Measurements from ENCODE around the gene PABPN1L.

The PABPN1L gene

GRCh38 chr16:88839745-88840599 is 26.5 kb downstream of the PABPN1L start:
- no peak overlapping the region for H3K27ac Mint-ChIP-seq
- H3K4me1 Mint-ChIP-seq = no peaks in the 10 kb centered on the region
- H3K27me3 Mint-ChIP-seq = no peaks in the 10 kb centered on the region
- H3K9me3 Mint-ChIP-seq = no peaks in the 10 kb centered on the region
- H3K4me3 Mint-ChIP-seq = no peak overlapping the region
- H3K36me3 Mint-ChIP-seq = peaks cover 2% of the 10 kb centered on the region

DNA sequence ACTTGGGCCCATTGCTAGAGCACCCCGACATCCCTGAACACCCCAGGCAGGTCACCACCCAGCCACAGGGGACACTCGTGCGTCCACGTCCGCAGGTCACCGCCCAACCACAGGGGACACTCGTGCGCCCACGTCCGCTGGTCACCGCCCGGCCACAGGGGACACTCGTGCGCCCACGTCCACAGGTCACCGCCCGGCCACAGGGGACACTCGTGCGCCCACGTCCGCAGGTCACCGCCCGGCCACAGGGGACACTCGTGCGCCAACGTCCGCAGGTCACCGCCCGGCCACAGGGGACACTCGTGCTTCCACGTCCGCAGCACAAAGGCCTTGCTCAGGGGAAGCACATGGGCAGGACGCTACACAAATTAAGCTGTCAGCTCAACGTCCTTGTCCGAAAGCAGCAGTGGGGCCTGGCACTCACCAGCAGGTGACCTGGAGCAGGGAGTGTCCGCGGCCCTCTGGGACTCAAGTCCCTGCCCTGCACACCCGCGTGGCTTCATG is 27.4 kb downstream of the PABPN1L start:
- Mint-ChIP-seq H3K27ac (no peak overlapping the region), H3K4me1 (no peaks in the 10 kb centered on the region), H3K36me3 (peaks cover 2% of the 10 kb centered on the region), H3K27me3 (no peaks in the 10 kb centered on the region), H3K9me3 (no peaks in the 10 kb centered on the region), H3K4me3 (no peak overlapping the region)

DNA sequence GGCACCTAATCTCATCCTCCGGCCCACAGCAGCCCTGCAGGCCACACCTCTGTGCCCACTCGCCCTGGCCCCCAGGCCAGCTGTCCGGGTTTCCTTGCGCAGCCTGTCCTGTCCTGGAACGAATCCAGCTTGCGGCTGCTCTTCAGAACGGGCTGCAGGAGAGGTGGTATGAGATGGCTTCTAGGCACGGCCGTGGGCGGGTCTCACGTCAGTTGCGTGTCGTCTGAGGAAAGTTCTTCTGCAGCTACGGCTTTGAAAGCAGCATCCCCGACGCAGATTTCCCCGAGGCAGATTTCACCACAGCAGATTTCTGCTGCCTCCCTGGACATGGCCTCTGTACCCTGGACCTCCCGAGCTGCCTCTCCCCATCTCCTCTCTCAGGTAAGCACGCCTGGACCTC is 27.9 kb downstream of the PABPN1L start:
- no peak overlapping the region for H3K4me3 Mint-ChIP-seq
- H3K27ac Mint-ChIP-seq = no peak overlapping the region
- no peaks in the 10 kb centered on the region for H3K27me3 Mint-ChIP-seq
- no peaks in the 10 kb centered on the region for H3K4me1 Mint-ChIP-seq
- peaks cover 2% of the 10 kb centered on the region for H3K36me3 Mint-ChIP-seq
- H3K9me3 Mint-ChIP-seq = no peaks in the 10 kb centered on the region

GRCh38 chr16:88837806-88838205 is 28.7 kb downstream of the PABPN1L start:
- Mint-ChIP-seq H3K4me1 (no peaks in the 10 kb centered on the region), H3K27ac (no peak overlapping the region), H3K27me3 (no peaks in the 10 kb centered on the region), H3K36me3 (peaks cover 2% of the 10 kb centered on the region), H3K9me3 (no peaks in the 10 kb centered on the region), H3K4me3 (no peak overlapping the region)

GRCh38 chr16:88836791-88837190 is 29.7 kb downstream of the PABPN1L start:
- peaks cover 2% of the 10 kb centered on the region for H3K36me3 Mint-ChIP-seq
- H3K4me3 Mint-ChIP-seq = no peak overlapping the region
- H3K27ac Mint-ChIP-seq = no peak overlapping the region
- H3K4me1 Mint-ChIP-seq = no peaks in the 10 kb centered on the region
- no peaks in the 10 kb centered on the region for H3K9me3 Mint-ChIP-seq
- no peaks in the 10 kb centered on the region for H3K27me3 Mint-ChIP-seq

GRCh38 chr16:88835818-88836217 is 30.6 kb downstream of the PABPN1L start:
- Mint-ChIP-seq H3K4me3 (no peak overlapping the region), H3K36me3 (peaks cover 2% of the 10 kb centered on the region), H3K4me1 (no peaks in the 10 kb centered on the region), H3K9me3 (no peaks in the 10 kb centered on the region), H3K27me3 (no peaks in the 10 kb centered on the region), H3K27ac (no peak overlapping the region)

DNA sequence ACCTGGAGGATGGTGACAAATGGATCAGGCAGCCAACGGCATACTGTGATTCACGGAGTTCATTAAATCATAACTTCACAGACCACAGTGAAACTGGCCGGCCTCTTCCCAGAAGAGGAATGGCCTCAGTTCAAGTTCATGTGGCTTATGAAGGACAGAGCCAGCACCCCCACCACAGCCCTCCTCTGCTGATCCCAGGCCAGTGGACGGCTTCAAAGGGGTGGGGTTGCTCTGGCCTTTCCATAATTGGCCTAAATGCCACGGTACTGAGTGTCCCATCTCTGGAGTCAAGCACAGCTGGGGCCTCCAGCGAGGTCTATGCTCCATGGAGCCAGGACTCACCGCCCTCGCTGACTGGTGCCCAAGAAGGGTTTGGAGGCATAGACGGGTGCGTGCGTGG is 31.1 kb downstream of the PABPN1L start:
- Mint-ChIP-seq H3K4me3 (no peak overlapping the region), H3K9me3 (no peaks in the 10 kb centered on the region), H3K36me3 (peaks cover 2% of the 10 kb centered on the region), H3K4me1 (no peaks in the 10 kb centered on the region), H3K27ac (no peak overlapping the region), H3K27me3 (no peaks in the 10 kb centered on the region)

DNA sequence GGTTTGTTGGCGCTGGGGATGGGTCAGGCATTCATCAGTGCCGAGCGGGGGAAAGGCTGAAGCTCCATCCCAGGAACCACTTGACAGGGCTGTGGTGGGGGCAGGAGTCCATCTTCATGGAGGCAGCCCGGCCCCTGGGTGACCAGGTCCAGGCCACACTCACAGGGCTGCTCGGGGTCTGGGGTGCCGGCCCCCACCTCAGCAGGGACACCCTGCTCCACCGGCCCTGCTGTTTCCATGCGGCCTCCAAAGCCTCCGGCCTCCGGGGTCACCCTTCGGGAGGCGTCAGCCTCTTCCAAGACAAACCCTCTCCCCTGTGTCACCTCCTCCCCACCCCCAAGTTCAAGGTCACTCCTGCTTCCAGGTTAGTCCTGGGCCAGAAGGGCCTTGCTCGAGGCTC is 31.8 kb downstream of the PABPN1L start:
- no peaks in the 10 kb centered on the region for H3K4me1 Mint-ChIP-seq
- H3K36me3 Mint-ChIP-seq = no peaks in the 10 kb centered on the region
- H3K4me3 Mint-ChIP-seq = no peak overlapping the region
- no peaks in the 10 kb centered on the region for H3K9me3 Mint-ChIP-seq
- H3K27ac Mint-ChIP-seq = no peak overlapping the region
- H3K27me3 Mint-ChIP-seq = no peaks in the 10 kb centered on the region

GRCh38 chr16:88833086-88833485 is 33.4 kb downstream of the PABPN1L start:
- Mint-ChIP-seq H3K27me3 (no peaks in the 10 kb centered on the region), H3K9me3 (no peaks in the 10 kb centered on the region), H3K27ac (no peak overlapping the region), H3K4me3 (no peak overlapping the region), H3K36me3 (no peaks in the 10 kb centered on the region), H3K4me1 (no peaks in the 10 kb centered on the region)

DNA sequence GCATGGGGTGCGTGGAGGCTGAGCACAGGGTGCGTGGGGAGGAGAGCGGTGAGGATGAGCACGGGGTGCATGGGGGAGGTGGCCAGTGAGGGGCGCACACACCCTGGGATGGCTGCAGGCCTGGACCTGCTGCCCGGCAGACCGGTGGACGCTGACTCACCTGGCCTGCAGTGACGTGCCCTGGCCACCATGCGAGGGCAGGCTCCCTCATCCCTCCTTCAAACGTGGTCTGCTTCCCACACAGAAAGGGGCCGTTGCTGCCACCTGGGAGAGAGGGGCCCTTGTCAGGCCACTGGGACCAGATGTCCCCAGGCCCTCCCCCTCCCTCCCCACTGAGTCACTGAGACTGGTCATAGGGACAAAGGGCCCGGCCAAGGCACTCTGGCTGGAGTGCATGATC is 34.6 kb downstream of the PABPN1L start:
- Mint-ChIP-seq H3K4me1 (no peaks in the 10 kb centered on the region), H3K9me3 (no peaks in the 10 kb centered on the region), H3K27ac (no peak overlapping the region), H3K27me3 (no peaks in the 10 kb centered on the region), H3K36me3 (no peaks in the 10 kb centered on the region), H3K4me3 (no peak overlapping the region)

GRCh38 chr16:88830783-88831182 is 35.7 kb downstream of the PABPN1L start:
- Mint-ChIP-seq H3K4me1 (no peaks in the 10 kb centered on the region), H3K4me3 (no peak overlapping the region), H3K9me3 (no peaks in the 10 kb centered on the region), H3K27ac (no peak overlapping the region), H3K36me3 (no peaks in the 10 kb centered on the region), H3K27me3 (no peaks in the 10 kb centered on the region)

- H3K27ac Mint-ChIP-seq = no peak overlapping the region
- no peak overlapping the region for H3K4me3 Mint-ChIP-seq
- no peaks in the 10 kb centered on the region for H3K36me3 Mint-ChIP-seq
- no peaks in the 10 kb centered on the region for H3K27me3 Mint-ChIP-seq
- H3K9me3 Mint-ChIP-seq = no peaks in the 10 kb centered on the region
- no peaks in the 10 kb centered on the region for H3K4me1 Mint-ChIP-seq
Measured at GRCh38 chr16:88830258-88830657, 36.2 kb downstream of the PABPN1L start.

DNA sequence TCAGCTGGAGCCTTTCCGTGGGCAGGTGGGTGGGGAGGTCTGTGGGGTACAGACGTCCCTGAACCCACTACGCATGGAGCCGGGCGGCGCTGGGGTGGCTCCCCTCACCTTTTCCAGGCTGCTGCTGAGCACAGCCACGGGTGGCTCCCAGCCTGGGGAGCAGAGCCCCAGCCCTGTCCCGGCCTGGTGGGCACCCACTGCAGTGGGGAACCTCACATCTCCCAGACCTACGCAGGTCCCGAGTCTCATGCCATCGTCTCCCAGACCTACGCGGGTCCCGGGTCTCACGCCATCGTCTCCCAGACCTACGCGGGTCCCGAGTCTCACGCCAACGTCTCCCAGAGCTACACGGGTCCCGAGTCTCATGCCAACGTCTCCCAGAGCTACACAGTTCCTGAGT is 37.7 kb downstream of the PABPN1L start:
- Mint-ChIP-seq H3K4me3 (no peak overlapping the region), H3K27me3 (no peaks in the 10 kb centered on the region), H3K27ac (no peak overlapping the region)

DNA sequence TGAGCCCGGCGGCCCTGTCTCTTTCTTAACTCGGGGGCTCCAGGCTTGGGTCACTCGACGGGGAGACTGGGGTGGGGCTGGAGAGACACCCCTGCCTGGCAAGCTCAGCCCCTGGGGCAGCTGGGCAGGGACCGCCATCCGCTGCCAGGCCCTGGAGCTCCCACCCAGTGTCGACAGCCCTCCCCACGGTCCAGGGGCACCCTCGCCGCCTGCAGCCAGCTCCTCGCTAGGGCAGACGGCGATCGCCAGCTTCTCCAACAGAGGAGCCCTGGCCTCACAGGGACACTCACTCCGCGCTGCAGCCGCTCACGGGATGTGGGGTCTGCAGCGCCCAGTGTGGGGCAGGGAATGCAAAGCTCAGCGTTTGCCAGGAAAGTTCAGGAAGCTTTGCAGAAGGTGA is 38.7 kb downstream of the PABPN1L start:
- Mint-ChIP-seq H3K27ac (no peak overlapping the region), H3K9me3 (no peaks in the 10 kb centered on the region), H3K4me3 (no peak overlapping the region), H3K36me3 (no peaks in the 10 kb centered on the region), H3K27me3 (no peaks in the 10 kb centered on the region), H3K4me1 (no peaks in the 10 kb centered on the region)

More for the DNA sequence above, 37.7 kb downstream of the PABPN1L start:
- H3K36me3 Mint-ChIP-seq = no peaks in the 10 kb centered on the region
- no peaks in the 10 kb centered on the region for H3K9me3 Mint-ChIP-seq
- H3K4me1 Mint-ChIP-seq = no peaks in the 10 kb centered on the region

- H3K4me1 Mint-ChIP-seq = no peaks in the 10 kb centered on the region
- H3K27ac Mint-ChIP-seq = no peak overlapping the region
- H3K27me3 Mint-ChIP-seq = no peaks in the 10 kb centered on the region
- no peaks in the 10 kb centered on the region for H3K9me3 Mint-ChIP-seq
- H3K36me3 Mint-ChIP-seq = no peaks in the 10 kb centered on the region
- no peak overlapping the region for H3K4me3 Mint-ChIP-seq
Measured at GRCh38 chr16:88826070-88826840, 40.2 kb downstream of the PABPN1L start.

- Mint-ChIP-seq H3K4me3 (no peak overlapping the region), H3K27ac (no peak overlapping the region), H3K27me3 (no peaks in the 10 kb centered on the region), H3K36me3 (no peaks in the 10 kb centered on the region), H3K4me1 (no peaks in the 10 kb centered on the region), H3K9me3 (no peaks in the 10 kb centered on the region)
Measured at GRCh38 chr16:88825146-88825545, 41.3 kb downstream of the PABPN1L start.

Data from activated naive CD4-positive, alpha-beta T cell treated with anti-CD3 and anti-CD28 coated beads, Interleukin-2, amount 50 U/mL, for 24 hours (primary cell).